T-helper 22 cell (primary cell): Measurements from ENCODE around the gene ZMIZ1.
"Not testable (repeated sequence)": the region's sequence is repeated elsewhere in the genome, so short reads cannot be mapped to it uniquely, and the experiment has no call there.

Experiments
- DNase-seq: peaks from one replicate; pipeline ENCODE4 v3.0.0-alpha.2; 2020; ENCODE audit warnings: low read depth

ZMIZ1 gene

DNA sequence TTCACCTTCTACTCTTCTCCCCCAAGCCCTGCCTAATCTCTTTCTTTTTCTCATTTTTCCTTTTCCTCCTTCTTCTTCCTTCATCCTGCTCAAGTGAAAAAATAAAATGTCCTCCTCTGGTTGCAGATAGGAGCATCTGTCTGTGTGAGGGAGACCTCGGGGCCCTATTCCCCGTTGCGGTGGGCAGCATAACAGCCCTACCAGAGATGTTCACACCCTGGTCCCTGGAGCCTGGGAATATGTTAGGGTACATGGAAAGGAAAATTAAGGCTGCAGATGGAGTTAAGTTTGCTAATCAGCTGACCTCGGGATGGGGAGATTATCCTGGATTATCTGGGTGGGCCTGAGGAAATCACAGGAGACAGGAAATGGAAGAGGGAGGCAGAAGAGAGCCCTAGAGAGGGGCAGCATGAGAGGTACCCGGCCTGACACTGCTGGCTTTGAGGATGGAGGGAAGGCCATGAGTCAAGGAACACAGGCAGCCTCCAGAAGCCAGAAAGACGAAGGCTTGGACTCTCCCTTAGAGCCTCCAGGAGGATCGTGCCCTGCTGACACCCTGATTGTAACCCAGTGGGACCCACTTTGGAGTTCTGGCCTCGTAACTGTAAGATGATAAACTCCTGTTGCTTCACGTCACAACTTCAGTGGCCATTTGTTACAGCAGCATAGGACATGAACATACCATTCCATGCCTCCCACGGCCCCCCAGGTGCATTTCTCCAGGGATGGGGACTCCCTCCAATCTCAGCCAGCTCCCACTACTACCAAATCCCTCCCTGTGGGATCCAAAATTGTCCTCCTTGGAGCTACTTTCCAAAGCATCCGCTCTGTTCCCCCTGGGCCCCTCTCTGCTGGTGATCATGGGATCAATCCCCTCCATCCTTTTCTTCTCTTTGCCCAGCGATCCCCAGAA is 39.0 kb upstream of the ZMIZ1 start:
- no peak for DNase-seq

DNA sequence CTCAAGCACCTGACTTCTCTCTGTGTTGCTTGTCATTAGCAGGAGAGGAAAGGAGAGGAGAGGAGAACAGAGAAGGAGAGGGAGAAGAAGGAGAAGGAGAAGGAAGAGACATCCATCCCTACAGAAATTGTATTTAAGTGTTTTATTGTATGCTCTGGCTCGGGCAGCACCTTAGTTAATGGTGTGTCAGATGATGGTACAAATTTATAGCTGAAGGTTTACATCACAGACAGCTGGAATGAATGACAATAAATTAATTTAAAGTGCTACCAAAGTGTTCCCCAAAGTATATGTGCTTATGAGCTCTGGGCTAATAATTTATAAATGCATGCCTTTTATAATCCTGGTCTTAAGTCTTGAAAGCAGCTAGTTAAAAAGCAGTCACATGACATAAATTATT is 38.1 kb upstream of the ZMIZ1 start:
- no peak for DNase-seq

DNA sequence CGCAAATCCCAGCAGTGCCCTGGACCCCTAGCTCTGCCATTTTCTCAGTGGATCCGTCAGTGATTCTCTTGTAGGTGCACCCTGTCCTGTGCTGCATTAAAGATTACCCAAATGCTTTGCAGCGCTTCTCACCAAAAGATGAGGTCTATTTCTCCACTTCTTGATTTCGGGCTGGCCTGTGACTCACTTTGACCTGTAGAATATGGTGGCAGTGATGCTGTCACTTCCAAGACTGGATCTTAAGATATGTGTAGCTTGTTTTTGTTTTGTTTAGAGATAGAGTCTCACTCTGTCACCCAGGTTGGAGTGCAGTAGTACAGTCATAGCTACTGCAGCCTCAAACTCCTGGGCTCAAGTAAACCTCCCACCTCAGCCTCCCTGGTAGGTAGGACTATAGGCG is 37.0 kb upstream of the ZMIZ1 start:
- no peak for DNase-seq

DNA sequence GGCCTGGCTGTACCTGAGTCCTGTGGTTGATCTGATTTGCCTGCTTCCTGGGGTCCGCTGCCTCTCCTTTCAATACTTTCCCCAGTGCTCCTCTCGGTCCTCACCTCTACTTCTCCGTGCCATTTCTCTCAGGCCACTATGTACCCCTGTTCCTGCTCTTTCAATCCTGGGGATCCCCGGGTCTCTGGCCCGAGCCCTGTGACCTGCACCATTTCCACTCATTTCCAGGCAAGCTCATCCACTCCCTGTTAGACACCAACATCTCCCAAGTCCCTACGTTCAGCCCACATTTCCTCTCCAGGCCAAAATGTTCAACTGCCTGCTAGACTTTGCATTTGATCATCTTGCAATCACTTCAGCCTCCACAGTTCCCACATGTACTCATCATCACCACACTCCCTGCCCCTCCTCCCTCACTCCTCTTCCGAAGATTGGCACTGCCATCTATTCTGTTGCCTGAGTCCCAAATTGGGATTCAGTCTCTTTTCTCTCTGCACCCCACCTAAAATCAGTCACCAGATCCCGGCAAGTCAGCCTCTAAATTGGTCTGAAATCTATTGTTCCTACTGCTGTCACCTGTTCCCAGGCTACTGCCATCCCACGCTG is 34.4 kb upstream of the ZMIZ1 start:
- no peak for DNase-seq

DNA sequence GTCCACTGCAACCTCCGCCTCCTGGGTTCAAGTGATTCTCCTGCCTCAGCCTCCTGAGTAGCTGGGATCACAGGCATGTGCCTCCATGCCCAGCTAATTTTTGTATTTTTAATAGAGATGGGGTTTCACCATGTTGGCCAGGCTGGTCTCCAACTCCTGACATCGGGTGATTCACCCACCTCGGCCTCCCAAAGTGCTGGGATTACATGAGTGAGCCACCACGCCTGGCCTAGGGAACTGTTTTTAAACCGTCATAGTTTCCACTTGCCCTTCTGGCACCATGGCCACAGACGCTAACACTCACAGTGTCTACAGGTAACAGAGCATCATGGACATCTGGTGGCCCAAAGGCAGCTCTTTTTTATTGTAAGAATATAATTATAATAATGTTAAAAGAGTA is 32.4 kb upstream of the ZMIZ1 start:
- not testable (repeated sequence) for DNase-seq

DNA sequence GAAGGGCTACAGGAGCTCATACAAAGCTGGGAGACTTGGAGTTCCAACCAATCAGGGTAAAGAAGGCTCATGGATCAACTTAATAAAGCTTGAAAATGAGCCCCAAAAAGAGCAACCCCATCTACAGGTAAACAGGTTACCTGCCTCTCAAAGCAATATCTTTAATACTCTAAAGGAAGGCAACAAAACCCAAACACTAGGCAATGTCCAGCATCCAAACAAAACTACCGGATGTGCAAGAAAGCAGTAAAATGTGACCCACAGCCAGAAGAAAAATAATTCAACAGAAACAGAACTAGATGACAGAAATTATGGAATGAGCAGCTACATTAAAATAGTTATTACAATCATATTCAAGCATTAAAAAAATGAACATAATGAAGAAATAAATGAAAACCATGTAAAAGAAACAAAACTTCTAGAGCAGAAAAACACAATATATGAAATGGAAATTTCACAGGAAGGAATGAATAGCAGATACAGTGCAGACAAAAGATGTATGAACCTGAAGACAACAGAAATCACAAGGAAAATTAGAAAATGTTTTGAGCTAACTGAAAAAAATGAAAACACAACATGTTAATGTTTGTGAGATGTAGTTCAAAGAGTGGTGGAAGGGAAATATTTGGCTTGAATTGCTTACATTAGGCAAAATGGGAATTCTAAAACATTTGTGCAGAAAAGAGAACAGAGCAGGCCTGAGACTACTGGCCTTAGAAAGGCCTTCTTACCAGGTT is 30.5 kb upstream of the ZMIZ1 start:
- DNase-seq, result no peak

DNA sequence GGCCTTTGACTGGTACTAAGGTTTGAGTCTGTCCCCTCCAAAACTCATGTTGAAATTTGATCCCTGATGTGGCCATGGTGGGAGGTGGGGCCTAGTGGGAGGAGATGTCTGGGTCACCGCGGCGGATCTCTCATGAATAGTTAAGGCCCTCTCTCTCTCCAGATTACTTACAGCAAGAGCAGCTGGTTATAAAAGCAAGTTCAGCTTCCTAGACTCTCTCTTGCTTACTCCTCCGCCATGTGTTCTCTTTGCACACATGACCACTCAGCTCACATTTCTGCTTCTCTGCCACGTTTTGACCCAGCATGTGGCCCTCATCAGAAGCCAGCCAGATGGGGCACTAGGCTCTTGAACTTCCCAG is 29.9 kb upstream of the ZMIZ1 start:
- DNase-seq, result no peak

DNA sequence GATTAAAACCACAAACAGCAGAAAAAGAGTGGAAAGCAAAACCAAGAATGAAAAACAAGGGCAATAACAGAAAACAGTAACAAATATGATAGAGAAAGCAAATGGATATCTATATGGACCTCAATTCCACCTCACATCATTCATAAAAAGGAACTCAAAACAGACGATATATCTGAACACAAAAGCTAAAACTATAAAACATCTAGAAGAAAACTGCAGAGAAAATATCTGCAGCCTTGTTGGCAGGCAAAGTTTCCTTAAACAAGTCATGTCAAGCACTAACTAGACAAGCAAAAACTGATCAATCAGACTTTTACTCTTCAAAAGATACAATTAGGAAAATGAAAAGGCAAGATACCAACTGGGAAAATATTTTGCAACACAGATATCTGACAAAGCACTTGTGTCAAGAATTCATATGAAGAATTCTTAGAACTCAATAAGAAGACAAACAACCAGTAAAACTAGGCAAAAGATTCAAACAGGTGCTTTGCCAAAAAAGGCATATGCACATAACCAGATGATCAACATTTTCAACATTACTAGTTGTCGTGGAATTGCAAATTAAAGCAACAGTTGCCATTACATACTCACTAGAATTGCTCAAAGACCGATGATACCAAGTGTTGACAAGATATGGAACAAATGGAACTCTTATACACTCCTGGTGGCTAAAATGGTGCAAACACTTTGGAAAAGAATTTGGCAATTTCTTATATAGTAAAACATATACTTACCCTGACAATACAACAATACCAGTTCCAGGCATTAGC is 25.9 kb upstream of the ZMIZ1 start:
- DNase-seq, result no peak

DNA sequence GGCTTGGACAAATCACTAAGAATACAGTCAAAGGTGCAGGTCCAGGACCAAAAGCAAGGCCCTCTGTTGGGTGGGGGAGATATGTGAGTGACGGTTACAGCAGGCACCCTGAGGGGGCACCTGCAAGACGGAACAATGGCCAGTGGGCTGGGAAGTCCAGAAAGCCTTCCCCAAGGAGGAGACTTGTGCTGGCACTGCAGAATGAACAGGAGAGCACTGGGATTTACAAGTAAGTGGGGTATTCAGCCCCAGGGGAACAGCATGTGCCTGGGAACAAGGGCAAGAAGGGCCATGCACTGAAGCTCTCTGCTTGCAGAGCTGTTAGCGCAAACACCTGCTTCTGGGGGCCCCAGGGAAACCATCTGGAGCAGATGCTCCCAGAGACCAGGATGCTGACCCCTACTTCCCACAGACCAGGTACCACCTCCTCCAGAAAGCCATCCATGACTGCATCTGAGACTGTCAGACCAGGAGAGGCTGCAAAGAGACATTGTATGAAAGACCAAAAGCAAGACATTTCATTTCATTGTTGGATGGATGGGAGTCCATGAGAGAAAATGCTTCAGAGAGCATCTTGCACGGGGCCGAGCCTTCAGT is 24.6 kb upstream of the ZMIZ1 start:
- DNase-seq, result no peak

DNA sequence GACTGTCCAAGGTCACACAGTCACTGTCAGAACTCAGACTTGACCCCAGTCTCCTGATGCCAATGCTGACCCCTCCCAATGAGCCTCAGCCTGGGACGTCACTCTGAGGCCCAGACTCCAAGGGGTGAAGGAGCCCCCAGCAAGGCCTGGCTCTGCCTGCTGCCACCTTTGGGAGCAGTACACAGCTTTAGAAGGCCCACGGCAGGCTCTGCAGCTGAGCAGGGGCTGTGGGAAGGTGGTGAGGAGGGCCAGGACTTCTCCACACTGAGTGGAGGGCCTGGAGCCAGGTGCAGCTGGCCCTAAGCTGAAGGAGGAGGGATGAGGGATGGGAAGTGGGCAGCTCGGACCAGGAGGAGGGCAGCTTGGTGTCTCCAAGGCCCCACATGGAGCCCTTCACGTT is 23.9 kb upstream of the ZMIZ1 start:
- no peak for DNase-seq

DNA sequence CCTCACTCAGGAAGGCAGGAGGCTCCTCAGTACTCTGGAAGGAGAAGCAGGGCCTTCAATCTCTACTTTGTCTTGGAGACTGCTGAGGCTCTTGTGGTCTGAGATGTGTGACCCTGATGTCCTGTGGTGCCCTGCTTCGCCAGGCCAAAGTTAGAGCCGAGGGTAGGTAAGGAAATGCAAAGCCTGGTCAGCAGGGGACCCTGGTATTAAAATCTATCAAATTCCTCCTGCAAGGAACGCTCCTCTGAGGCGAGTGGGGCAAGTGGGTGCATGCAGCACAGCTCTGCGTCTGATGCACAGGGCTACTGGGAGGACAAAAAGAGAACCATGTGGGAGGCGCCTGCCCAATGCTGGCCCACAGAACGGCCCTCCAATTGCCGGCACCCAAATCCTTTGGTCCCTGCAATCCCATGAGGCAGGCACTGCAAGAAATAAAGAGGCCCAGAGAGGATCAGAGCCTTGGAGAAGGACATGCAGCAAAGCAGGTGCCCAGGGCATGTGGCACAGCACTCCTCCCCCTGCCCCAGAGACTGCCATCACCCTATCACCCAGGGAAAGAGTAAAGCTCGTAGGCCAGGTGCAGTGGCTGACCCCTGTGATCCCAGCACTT is 23.1 kb upstream of the ZMIZ1 start:
- no peak for DNase-seq

DNA sequence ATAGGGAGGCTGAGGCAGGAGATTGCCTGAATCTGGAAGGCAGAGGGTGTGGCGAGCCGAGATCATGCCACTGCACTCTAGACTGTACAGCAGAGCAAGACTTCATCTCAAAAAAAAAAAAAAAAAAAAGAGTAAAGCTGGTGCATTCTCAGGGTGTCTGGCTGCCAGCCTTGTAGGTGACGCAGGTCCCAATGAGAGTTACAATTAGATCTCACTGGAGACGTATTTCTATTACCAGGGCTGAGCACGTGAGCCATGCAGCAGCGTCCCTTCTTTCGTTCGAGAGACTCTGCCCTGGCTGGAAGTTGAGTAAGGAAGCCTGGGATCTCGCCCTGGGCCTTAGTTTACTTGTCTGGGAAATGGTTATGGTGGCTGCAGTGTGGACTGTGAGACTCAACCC is 22.4 kb upstream of the ZMIZ1 start:
- DNase-seq, result no peak

DNA sequence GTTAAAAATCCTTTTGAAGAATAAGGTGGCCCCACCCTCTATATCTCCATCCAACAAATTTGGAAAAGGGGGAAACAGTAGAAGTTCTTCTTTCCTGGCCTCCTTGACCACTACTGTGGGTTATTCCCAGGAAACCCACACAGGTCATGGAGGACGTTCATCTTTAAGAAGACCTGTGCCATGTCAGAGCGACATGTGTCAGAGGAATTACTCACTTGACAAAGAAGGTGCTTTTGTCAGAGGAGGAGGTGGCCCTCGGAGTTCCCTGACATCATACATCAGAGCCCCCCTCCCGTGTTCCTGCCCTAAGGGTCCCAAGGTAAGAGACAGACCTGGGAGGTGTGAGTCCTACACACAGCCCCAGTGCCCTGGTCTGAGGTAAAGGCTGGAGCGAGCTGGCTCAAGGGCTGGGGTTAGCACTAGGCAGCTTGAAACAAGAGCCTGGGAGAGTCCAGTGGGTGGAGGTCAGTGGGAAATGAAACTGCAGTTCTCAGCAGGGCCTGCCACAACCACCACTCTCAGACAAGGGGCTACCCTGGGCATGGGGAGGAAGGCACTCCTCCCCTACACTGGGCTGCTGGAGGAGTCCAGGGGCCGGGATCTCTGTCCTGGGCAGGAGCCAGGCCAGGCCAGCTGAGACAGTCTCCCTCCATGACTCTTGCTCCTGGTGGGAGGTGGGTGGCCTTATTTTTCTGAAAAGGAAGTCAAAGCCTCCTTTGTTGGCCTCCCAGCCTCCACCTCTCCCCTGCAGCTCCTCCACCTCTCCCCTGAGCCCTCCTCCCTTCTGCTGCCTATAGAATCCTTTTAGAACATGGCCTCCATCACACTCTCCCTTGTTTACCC is 21.8 kb upstream of the ZMIZ1 start:
- no peak for DNase-seq

DNA sequence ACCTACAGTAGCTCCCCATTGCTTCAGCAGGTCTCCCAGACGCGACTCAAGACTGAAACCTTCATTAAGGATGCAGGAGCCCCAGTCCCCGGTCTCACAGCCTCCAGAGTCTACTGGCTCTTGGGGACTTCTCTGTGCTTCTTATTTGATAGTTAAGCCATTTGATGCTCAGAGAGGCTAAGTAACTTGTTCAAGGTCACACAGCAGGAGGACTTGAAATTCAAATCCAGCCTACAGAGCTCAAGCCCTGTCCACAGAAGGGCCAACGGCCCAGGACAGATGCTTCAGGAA is 21.2 kb upstream of the ZMIZ1 start:
- DNase-seq, result no peak

DNA sequence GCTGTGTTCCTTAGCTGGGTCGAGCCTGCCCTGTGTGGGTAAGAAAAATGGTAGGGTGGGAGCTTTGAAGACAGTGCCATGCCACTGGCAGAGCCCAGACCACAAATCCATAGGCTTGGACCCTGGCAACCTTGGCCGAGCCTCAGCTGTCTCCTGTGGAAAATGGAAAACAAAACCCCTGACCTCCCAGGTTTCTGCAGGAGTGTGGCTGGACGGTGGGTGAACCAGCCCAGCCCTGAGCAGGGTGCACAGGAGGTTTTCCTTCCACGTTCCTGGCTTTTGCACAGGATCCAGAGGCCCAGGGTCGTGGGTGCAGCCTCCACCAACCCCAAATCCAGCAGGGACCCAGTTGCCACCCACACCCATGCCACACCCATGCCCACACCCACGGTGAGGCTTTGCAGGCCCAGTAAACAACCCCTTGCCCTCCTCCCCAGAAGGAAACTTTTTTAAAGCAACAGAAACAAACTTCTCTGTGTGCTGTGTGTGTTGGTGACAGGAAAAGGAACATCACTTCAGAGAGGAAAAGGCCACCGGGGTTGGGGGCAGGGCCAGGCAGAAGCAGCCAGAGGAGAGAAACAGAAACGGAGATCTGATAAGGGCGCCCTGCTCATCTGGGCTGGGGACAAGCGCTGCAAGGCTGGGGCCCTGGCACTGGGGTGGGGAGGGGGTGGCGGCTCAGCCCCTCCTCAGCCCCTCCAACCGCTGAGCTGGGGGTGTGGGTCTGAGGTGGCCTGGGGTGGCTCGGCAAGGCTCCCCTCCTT is 20.7 kb upstream of the ZMIZ1 start:
- DNase-seq, result no peak

DNA sequence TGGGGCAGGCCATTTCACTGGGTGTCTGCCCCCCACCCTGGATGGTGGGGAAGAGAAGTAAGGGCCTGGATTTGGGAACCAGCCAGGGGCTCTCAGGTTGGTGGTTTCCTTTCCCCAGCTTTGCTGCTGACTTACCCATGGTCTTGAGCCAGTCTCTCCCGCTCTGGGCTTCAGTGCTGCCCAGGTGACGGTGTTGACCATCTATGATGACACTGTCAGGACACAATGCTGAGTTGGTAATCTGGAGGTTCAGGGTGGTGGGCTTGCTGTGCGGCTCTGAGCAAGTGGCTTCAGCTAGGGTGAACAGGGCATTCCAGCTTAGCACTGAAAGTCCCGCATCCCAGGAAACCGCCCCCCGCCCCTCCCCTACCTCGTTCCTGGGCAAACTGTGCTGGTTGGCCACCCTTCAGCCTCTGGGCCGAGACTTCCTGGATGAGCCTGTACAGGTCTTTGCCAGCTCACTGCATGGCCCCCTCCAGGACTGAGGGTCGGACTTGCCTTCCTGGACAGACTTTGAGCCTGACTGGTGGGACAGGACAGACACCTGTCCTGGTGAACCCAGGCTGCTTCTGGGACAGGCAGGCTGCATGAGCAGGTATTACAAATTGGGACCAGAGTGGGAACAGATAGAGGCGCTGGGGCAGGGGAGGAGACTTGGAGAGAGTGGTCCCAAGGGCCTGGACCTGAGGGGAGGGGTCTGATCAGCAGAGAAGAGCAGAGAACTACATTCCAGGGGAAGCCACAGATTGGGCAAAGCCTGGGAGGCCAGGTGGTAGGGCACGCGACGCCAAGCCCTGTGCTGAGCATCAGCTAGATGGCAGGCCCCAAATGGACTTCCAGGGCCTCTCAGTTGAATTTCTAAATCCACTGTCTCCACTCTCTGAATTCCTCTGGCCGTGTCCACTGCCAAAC is 19.9 kb upstream of the ZMIZ1 start:
- no peak for DNase-seq

DNA sequence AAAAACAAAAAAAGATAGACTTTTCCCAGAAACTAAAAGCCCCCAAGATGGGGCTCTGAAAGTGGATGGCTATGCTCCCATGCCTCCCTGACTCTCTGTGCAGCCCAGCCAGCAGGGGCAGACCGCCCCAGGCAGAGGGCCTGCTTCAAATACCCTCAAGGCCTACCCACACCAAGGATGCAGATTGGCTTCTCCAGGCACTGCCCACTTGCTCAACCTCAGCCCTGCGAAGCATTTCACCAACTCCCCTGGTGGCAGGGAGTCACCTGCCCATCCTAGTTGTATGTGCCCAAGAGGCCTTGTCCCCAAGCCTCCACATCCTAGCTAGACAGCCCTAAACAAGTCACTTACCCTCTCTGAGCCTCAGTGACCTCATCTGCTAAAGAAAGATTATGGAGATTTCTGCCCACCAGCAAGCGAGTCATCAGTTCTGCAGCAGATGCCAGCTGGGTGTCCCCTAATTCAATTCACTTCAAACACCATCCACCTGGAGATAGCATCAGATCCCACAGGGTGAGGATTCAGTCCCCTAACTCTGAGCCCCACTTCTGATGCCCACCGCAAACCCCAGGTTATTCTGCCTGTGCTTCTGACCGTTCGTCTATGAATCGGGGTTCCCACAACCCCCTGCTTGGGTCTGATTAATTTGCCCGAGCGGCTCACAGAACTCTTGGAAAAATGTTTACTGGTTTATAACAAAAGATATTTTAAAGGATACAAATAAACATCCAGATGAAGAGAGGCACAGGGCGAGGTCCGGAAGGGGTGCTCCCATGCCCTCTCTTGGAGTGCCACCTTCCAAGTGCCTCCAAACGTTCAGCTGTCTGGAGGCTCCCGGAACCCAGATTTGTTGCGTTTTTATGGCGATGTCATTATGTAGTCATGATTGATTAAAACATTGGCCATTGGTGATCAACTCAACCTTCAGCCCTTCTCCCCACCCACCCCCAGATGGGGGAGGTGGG is 18.6 kb upstream of the ZMIZ1 start:
- DNase-seq, result no peak
